GM21367 (cell line): ENCODE data around the gene SLX9.

Experiments used
- ATAC-seq: cut with Tn5 transposase; IDR thresholded peaks from one replicate; pipeline ENCODE4 v1.9.1; 2021; ENCODE audit not compliant: unreplicated experiment

Gene SLX9, protein sequence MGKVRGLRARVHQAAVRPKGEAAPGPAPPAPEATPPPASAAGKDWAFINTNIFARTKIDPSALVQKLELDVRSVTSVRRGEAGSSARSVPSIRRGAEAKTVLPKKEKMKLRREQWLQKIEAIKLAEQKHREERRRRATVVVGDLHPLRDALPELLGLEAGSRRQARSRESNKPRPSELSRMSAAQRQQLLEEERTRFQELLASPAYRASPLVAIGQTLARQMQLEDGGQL

DNA sequence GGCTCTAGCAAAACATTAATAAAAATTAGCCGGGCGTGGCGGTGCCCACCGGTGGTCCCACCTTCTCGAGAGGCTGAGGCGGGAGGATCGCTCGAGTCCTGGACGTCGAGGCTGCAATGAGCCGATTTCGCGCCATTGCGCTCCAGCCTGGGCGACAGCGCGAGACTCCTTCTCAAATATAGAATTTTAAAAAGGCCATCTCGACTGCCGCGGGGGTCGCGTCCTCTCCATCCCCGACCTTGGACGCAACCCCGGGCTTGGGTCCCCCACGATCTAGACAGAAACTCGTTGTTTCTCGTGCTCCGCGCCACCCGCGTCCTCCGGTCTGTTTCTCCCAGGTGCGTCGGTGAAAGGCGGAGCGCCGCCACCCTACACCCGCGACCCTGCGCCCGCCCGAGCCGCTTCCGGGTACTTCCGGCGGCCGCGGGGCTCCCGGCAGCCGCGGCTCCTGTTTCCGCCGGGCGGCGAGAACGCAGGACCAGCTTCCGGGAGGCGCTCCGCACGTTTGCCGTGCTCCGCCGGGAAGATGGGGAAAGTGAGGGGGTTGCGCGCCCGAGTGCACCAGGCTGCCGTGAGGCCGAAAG, at the start of gene SLX9:
Gene SLX9, plus strand, starts transcription at position 498 of the 584 bp plus-strand sequence. Its CDS starts 29 bp downstream, at position 527.
- no peak for ATAC-seq

GRCh38 chr21:44890338-44890931, 49.4 kb upstream of the SLX9 start:
- ATAC-seq: no peak

DNA sequence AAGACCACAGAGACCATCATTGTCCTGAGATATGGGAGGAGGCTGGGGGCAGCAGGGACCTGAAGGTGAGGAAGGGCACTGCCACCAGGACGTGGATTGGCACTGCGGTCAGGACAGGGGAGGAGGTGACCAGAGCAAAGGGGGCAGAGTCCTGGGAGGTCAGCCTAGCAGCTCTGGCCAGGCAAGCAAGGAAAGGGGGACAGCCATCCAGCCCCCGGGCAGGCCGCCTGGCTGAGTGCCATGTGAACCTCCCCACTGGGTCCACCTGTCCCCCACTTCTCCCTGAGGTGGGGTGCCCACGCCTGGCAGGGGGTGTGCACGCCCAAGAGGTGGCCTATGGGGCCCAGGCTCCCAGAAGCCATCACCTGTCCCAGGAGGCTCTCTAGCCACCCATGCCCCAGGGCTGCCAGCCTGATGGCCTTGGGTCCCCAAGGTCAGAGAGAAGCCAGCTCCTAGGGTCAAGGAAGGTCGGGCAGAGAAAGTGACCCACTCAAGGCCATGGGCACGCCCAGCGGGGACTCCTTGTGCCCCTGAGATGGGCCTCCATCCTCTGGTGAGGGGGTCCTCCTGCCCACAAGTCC, 48.8 kb upstream of the SLX9 start:
- ATAC-seq: no peak

DNA sequence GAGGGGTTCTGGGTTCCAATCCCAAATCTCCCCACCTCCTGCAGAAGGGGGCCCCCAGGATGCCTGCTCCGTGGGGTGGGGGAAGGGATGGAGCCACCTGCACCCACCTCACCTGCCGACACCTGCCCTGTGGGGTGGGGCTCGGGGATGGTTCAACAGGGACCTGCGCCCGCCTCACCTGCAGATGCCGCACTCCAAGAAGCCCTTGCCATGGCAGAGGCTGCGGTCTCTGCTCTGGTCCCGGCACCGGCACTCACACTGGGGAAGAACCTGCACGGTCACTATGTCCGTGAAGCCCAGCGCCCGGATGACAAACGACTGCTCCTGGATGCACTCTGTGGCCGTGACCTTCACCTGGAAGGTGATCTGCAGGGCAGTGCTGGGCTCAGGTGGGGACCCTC, 48.2 kb upstream of the SLX9 start:
- no peak for ATAC-seq

DNA sequence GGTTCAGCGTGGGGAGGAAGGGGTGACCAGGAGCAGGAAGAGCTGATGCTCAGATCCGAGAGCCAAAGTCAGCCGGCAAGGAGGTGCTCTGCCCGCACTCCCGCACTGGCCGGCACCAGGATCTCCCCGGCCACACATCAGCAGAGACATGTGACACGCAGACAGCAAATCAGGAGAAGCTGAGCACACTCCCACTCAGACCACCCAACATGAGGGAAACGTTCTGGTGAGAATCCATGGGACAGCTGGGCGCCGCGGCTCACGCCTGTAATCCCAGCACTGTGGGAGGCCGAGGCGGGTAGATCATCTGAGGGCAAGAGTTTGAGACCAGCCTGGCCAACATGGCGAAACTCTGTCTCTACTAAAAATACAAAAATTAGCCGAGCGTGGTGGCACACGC, 47.7 kb upstream of the SLX9 start:
- ATAC-seq: no peak

- ATAC-seq: no peak
Measured at GRCh38 chr21:44892536-44893277, 47.1 kb upstream of the SLX9 start.

DNA sequence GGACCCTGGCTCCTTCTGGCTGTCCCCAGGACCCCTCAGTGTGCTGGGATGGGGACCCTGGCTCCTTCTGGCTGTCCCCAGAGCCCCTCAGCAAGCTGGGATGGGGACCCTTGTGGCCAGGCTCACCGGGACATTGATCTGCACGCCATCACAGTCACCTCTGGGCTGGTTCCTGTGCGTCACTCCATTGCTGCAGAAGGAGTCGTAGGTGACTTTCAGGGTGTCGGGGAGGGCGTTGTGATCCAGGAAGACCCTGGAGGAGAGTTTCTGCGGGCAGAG, 46.6 kb upstream of the SLX9 start:
- ATAC-seq: no peak

DNA sequence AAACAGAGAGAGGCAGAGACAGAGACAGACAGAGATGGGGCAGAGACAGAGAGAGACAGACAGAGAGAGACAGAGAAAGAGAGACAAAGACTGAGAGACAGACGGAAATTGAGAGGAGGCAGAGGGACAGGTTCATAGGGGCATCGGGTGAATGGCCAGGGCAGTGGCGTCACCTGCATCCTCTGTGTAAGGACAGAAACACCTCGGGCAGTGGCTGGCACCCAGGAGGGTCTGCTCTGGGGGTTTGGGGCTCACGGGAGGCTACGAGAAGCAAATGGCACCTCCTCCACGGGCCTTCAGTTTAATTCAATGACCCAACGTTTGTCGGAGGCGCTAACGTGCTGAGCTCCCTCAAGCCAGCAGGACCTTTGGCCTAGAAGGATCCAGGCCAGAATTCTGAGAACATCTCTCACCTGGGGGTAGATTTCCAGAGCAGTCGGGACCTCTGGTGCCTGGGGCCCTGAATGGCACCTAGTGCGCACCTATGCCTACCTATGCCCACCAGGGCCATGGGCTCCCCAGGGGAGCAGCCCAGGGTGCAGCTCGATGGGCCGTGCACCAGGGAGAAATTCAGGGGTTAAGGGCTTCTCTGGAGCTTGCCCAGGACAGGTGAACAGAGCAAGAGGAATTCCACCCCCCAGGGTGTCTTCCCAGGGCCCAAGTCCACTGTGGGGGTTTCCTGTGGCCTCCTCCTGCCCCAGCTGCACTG, 45.7 kb upstream of the SLX9 start:
- no peak for ATAC-seq

DNA sequence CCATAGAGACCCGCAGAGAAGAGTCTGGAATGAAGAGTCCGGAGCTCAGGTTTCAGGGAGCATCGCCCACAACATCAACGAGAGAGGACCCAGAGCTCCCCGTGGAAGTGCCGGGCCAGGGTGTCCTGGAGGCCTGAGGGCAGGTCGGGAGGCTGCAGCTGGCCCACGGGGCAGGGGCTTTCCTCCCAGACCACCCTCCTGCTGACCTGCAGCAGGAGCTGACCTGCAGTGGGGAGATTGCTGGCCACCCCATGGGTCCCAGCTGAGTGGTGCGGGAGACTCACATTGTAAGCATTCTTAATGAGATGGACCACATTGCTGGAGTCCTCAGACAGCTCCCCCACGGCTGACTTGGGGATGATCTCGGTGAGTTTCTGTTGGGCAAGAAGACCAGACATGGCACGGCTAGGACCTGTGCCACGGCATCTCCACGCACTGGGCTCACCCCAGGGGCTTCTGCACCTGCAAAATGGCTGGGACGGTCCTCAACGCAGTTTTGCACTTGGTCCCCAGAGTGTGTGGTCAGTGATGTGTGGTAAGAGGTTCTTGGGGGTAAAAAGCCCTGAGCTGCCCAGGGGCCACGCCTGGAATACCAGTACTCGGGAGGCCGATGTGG, 45.0 kb upstream of the SLX9 start:
- no peak for ATAC-seq

GRCh38 chr21:44895859-44896258, 44.0 kb upstream of the SLX9 start:
- no peak for ATAC-seq

- no peak for ATAC-seq
Measured at GRCh38 chr21:44896561-44897286, 43.1 kb upstream of the SLX9 start.

DNA sequence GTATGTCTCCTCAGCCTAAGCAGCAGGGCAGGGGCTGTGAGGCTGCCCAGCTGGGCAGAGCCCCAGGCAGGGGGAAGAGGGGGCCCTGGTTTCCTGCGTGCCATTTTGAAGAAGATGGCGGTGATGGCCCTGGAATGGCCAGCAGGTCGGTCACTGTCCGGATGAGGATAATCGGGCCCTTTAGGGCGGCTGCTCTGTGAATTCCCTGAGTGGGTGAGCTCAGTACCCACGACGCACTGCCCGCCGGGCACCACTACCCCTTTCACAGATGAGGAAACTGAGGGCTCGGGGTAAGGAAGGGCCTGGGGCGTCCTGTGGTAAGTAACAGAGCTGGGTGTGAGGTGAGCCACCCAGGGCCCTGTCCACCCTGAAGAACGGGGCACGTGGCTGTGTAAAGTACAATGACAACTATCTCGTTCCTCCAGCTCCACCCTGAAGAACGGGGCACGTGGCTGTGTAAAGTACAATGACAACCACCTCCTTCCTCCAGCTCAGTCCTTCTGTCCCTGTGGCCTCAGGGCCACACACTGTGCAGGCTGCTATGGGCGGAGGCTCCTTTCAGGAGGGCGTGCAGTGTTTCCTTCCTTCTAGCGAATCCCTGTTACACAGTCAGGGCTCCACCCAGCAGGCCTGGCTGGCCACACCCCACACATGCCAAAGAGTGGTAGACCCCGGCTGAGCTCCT, 42.4 kb upstream of the SLX9 start:
- ATAC-seq: no peak

DNA sequence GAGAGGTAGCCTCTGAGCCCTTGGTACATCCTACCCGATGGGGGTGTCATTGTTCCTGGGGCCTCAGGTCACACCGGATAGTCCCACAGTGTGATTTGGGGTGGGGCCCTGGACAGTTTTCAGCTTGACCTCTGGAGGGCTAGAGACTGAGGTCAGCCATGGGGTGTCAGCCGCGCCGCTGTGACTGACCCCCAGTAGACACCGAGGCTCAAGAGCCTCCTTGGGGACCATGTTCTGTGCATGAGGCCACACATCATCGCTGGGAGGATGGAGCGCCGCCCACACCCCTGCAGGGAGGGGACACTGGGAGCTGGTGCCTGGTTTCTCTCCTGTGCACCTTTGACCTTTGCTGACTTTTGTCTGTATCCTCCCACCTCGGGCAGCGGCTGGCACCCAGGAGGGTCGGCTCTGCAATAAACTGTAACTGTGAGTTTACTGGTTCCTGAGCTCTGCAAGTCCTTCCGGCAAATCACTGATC, 41.8 kb upstream of the SLX9 start:
- ATAC-seq: no peak

DNA sequence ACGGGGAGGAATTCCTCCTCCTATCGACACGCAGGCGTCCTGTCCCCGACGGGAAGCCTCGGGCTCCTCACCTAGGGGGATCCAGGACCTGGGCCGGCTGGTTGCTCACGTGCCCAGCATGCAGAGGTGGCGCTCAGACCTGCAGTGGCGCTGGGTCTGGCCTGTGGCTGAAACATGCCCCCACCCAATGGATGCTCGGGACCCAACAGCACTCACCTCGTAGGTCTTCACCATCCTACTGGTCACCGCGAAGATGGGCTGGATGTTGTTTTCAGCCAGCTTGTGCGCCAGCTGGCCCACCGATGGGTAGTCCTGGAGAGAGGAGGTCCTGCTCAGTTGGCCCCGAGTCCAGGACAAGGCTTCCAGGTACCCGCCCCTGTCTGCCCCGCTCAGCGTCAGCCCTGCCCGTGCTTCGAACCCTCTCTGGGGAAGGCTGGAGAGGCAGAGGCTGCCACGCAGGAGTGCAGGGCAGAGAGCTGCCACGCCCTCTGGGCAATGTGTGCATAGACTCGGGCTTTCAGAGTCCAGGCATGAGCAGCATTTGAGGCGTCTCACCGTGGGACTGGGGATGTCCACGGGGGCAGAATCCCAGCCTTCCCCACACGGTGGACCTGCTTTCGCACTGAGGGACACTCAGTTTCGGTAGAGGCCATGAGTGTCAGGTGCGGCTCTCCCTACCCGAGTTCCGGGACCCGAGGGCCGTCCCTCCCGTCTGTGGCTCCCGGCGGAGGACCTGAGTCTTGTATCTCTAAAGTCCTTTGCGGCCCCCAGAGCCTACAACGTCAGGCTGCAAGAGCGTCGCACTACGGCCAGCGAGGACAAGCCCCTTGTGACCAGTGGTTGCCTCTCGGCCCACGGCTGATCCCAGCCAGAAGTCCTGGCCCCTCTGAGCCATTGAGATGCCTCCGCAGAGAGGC, 40.7 kb upstream of the SLX9 start:
- no peak for ATAC-seq

DNA sequence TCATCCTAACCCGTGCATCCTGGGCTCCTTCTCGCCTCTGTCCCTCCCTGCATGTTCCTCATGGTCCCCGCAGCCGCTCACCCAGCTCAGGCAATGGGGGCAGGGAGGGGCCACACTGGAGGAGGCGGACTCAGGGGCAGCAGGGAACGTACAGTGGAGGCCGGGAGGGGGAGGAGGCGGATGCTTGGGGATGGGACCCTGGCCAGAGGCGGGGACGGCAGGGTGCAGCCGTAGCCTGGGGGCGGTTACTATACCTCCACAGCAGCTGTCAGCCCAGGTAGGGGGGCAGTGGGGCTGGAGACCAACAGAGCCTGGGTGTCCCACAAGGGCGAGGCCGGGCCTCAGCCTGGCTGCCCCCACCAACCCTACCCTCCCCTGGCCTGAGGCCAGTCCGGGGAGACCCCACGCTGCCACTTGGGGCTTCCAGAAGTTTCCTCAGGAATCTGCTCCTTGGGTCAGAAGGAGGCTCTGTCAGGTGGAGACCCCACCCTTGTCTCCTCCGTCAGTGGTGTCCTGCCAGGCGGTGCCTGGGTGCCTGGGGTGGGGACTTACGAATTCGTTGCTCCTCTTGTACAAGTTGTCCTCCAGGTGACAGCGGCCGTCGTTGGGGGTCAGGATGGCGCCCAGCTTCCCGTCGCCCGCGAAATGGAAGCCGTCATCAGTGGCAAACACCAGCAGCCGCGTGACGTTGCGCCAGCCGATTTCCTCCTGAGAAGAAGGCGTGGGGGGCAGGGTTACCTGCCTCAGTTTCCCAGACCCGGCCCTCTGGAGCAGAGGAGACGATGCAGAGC, 39.9 kb upstream of the SLX9 start:
- ATAC-seq: no peak

DNA sequence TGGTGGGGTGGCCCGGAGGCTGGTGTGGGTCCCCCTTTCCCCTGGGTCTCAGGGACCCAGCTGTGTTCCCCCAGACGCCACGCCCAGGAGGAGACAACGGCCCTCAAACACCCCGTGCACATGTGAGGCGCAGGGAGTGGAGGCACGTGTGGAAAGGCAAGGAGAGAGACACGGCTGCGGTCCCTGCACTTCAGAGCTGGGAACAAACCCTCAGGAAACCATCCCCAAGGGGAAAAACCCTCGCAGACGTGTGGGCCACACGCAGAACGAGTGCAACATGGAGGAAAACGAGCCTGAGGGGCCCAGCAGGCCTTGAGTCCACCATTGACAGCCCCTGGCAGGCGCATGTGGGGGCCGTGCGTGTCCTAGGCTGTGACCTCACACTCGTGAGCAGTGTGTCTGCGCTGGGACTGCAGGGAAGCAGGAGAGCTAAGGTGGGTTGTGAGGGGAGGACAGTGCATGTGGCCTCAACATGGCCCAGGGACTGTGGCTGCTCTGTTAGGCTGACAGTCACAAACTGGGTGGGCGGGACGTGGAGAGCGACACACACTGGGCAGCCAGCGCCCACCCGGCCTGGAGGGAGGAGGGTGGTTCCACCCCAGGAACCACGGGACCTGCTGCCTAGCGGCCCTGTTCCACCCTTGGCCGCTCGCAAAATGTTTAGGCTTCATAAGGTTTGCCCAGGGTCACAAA, 39.1 kb upstream of the SLX9 start:
- ATAC-seq: no peak
